Endothelial cell of umbilical vein (primary cell): ENCODE measurements around the gene SLC39A3. TPM values are rescaled to one million over a fixed set of nuclear protein-coding genes. Genes with fewer than 3 reads are reported as not detected.

Experiments
- BruUV-seq: library from RNA; stranded (reverse); fragments of 400-500 nt; replicated peaks from 2 replicates; lab custom pipeline; 2021; lab: Mats Ljungman, UMichigan
- CTCF ChIA-PET: fragments of 300-600, 350-600 bp; sonication (Branson Sonifier 250); formaldehyde crosslinking; loops from one replicate; lab custom pipeline; 2021; ENCODE audit warnings: antibody characterized with exemption, inconsistent platforms; lab: Charles Lee
- POLR2A ChIA-PET: fragments of 300-600, 350-600 bp; sonication (Branson Sonifier 250); formaldehyde crosslinking; loops from one replicate; lab custom pipeline; 2021; ENCODE audit warnings: antibody characterized with exemption, inconsistent platforms; lab: Charles Lee
- DNase-seq: peaks from one replicate; pipeline ENCODE4 v3.0.0-alpha.2; 2011; ENCODE audit warnings: low read depth, low spot score
- FAIRE-seq: peaks from 2 replicates; lab custom pipeline; 2011; peaks lifted over from hg19 to GRCh38; lab: Jason Lieb, UNC
- H2AFZ ChIP-seq: 2 replicates; pipeline ENCODE4 v1.6.0; 2012; ENCODE audit warnings: low read depth, low read length, control low read depth, inconsistent platforms
- H3K27ac ChIP-seq: 2 replicates; pipeline ENCODE4 v1.5.1; 2011; ENCODE audit warnings: low read depth, mild to moderate bottlenecking, control low read depth, low read length, moderate library complexity; ENCODE audit not compliant: insufficient read depth
- H3K27me3 ChIP-seq, 2 experiments: 2 replicates each; pipeline versions ENCODE4 v1.6.0 to v1.6.1; 2011; ENCODE audit warnings: low read length in 2 of 2, mixed read lengths in 1 of 2; ENCODE audit not compliant: control insufficient read depth in 2 of 2, insufficient read depth in 2 of 2
- H3K36me3 ChIP-seq, 2 experiments: 2 replicates in 1 of 2; 3 replicates in 1 of 2; pipeline ENCODE4 v1.5.1; 2011; ENCODE audit warnings: low read length in 2 of 2, mild to moderate bottlenecking in 1 of 2, moderate library complexity in 1 of 2; ENCODE audit not compliant: control insufficient read depth in 2 of 2, insufficient read depth in 2 of 2; ENCODE audit errors: extremely low read depth in 1 of 2
- H3K4me1 ChIP-seq: 3 replicates; pipeline ENCODE4 v1.5.1; 2011; ENCODE audit warnings: mild to moderate bottlenecking, low read length; ENCODE audit not compliant: control insufficient read depth, insufficient read depth; ENCODE audit errors: extremely low read depth
- H3K4me2 ChIP-seq: 2 replicates; pipeline ENCODE4 v1.6.1; 2011; ENCODE audit warnings: low read length, control low read depth, mixed read lengths; ENCODE audit not compliant: insufficient read depth
- H3K4me3 ChIP-seq, 3 experiments: fragments of 200-600 bp in 1 of 3; sonication (generic), shearing (Covaris generic) in 1 of 3; replicated peaks in 1 of 3; 2 replicates each; pipeline ENCODE4 v1.5.1; 2011 to 2016; ENCODE audit warnings: control low read depth in 3 of 3, low read length in 3 of 3, mild to moderate bottlenecking in 2 of 3, inconsistent platforms in 1 of 3, low read depth in 1 of 3, moderate library complexity in 1 of 3; ENCODE audit not compliant: insufficient read depth in 1 of 3
- H3K79me2 ChIP-seq: 2 replicates; pipeline ENCODE4 v1.6.0; 2012; ENCODE audit warnings: low read length, inconsistent platforms; ENCODE audit not compliant: control insufficient read depth, insufficient read depth
- H3K9ac ChIP-seq: replicated peaks from 2 replicates; pipeline ENCODE3; 2011; ENCODE audit warnings: low read length, control low read depth; ENCODE audit not compliant: insufficient read depth; ENCODE audit errors: extremely low read depth
- H3K9me1 ChIP-seq: replicated peaks from 3 replicates; pipeline ENCODE4 v1.6.0; 2011; ENCODE audit warnings: mild to moderate bottlenecking, low read length; ENCODE audit not compliant: control insufficient read depth, insufficient read depth; ENCODE audit errors: extremely low read depth
- H3K9me3 ChIP-seq: replicated peaks from 2 replicates; pipeline ENCODE4 v1.5.1; 2012; ENCODE audit warnings: low read length, inconsistent platforms; ENCODE audit not compliant: control insufficient read depth, insufficient read depth
- H4K20me1 ChIP-seq: replicated peaks from 2 replicates; pipeline ENCODE3; 2011; ENCODE audit warnings: mild to moderate bottlenecking, low read length; ENCODE audit not compliant: control insufficient read depth, insufficient read depth; ENCODE audit errors: extremely low read depth
- CTCF ChIP-seq, 2 donors: IDR thresholded peaks; 1 replicate in 1 of 2; 2 replicates in 1 of 2; pipeline ENCODE4 v1.5.1; 2011; ENCODE audit warnings: low read length in 2 of 2, mild to moderate bottlenecking in 2 of 2, moderate library complexity in 2 of 2, control low read depth in 1 of 2, inconsistent platforms in 1 of 2, low read depth in 1 of 2; ENCODE audit not compliant: insufficient read depth in 1 of 2; ENCODE audit errors: extremely low read depth in 1 of 2
- EZH2 ChIP-seq: IDR thresholded peaks from 2 replicates; pipeline ENCODE4 v1.6.1; 2012; ENCODE audit warnings: borderline replicate concordance, low read depth, mild to moderate bottlenecking, moderate library complexity, low read length, inconsistent platforms; ENCODE audit not compliant: severe bottlenecking
- GATA2 ChIP-seq: IDR thresholded peaks from 2 replicates; pipeline ENCODE4 v1.7.0; 2011; ENCODE audit warnings: low read depth, mild to moderate bottlenecking, moderate library complexity, mixed read lengths, low read length; ENCODE audit not compliant: insufficient read length, insufficient read depth
- JUN ChIP-seq: IDR thresholded peaks from 2 replicates; pipeline ENCODE4 v1.6.1; 2011; ENCODE audit warnings: borderline replicate concordance, low read depth; ENCODE audit not compliant: insufficient read length, insufficient read depth
- MAX ChIP-seq: IDR thresholded peaks from 2 replicates; pipeline ENCODE4 v1.6.1; 2011; ENCODE audit not compliant: insufficient read depth, insufficient read length
- MYC ChIP-seq: IDR thresholded peaks from one replicate; pipeline ENCODE4 v1.6.1; 2011; ENCODE audit warnings: mild to moderate bottlenecking, low read depth, low read length
- POLR2A ChIP-seq: IDR thresholded peaks from 2 replicates; pipeline ENCODE4 v1.6.1; 2012; ENCODE audit warnings: low read depth, mild to moderate bottlenecking, control low read depth, low read length
- dilution Hi-C: fragments of 300-500 bp; cut with MboI; formaldehyde crosslinking; loops from one replicate; pipeline ENCODE4 v1.15.0; 2019; ENCODE audit warnings: low sequenced_read_pairs; ENCODE audit not compliant: extremely low pct_ligation_motif_present
- intact Hi-C: fragments of 100-400 bp; cut with micrococcal nuclease; formaldehyde crosslinking; loops from one replicate; pipeline ENCODE4 v1.10.0; 2022
- polyA plus RNA-seq, 4 experiments: library from polyadenylated mRNA; depleted of rRNA in 3 of 4; stranded (reverse) in 3 of 4; unstranded in 1 of 4; fragments of >200 nt; gene quantifications; 2 replicates each; pipeline versions ENCODE4 v1.2.1 to v1.2.3, GENCODE V29; 2011 to 2012; ENCODE audit warnings: missing spikeins in 1 of 4
- total RNA-seq: library from RNA; stranded (reverse); gene quantifications from 2 replicates; pipeline ENCODE4 v1.2.3, GENCODE V29; 2021

The SLC39A3 gene
- total and polyA plus RNA-seq, 2 donors (not counting 3 experiments of a cell fraction or from before 2014, with no cell fraction given) = 28.0 to 43.1 TPM

GRCh38 chr19:2756477-2756876 is 16.7 kb upstream of the SLC39A3 start:
- H3K36me3 ChIP-seq = peaks cover 8 to 31% of the 10 kb centered on the region in 2 experiments

More at GRCh38 chr19:2756477-2756876, 16.7 kb upstream of the SLC39A3 start:
- H4K20me1 ChIP-seq = no peaks in the 10 kb centered on the region
- intact Hi-C loops = no loop called here
- no peaks in the 10 kb centered on the region for H3K9me1 ChIP-seq
- H3K9me3 ChIP-seq = no peaks in the 10 kb centered on the region
- H2AFZ ChIP-seq = no peak overlapping the region
- POLR2A ChIA-PET = no interaction called here
- H3K9ac ChIP-seq = no peak overlapping the region
- H3K27me3 ChIP-seq = no peaks in the 10 kb centered on the region
- CTCF ChIA-PET = interaction anchor here (2.1 kb wide), 1 partner anchor 108 kb away, joined by 6 read pairs; no protein-coding TSS in a partner anchor
- H3K79me2 ChIP-seq = no peaks in the 10 kb centered on the region
- H3K4me3 ChIP-seq = no peak overlapping the region
- H3K4me2 ChIP-seq = no peak overlapping the region
- H3K4me1 ChIP-seq = no peaks in the 10 kb centered on the region
- no peak overlapping the region for H3K27ac ChIP-seq
- no TSS peak for BruUV-seq
- no peak for FAIRE-seq
- dilution Hi-C loops = loop anchor here (10.0 kb wide), 1 partner anchor 62 kb away; no protein-coding TSS in a partner anchor
- DNase-seq = no peak
- TF ChIP-seq MAX (no peak), GATA2 (no peak), MYC (no peak), EZH2 (no peak), POLR2A (no peak), CTCF (IDR thresholded peaks at IDR 0.05; ENCODE audit: extremely low read depth in 1 of 2, insufficient read depth in 1 of 2, low read depth in 1 of 2, low read length in 2 of 2) (no peak), JUN (no peak)
